HG02840 (cell line): Measurements from ENCODE around the gene TTLL3.
"Not testable (repeated sequence)": the region's sequence is repeated elsewhere in the genome, so short reads cannot be mapped to it uniquely, and the experiment has no call there.

Experiments used
- ATAC-seq: cut with Tn5 transposase; IDR thresholded peaks from one replicate; pipeline ENCODE4 v1.9.1; 2021; ENCODE audit warnings: mild to moderate bottlenecking, moderate library complexity, moderate number of reproducible peaks; ENCODE audit not compliant: unreplicated experiment, low FRiP score

Gene TTLL3

DNA sequence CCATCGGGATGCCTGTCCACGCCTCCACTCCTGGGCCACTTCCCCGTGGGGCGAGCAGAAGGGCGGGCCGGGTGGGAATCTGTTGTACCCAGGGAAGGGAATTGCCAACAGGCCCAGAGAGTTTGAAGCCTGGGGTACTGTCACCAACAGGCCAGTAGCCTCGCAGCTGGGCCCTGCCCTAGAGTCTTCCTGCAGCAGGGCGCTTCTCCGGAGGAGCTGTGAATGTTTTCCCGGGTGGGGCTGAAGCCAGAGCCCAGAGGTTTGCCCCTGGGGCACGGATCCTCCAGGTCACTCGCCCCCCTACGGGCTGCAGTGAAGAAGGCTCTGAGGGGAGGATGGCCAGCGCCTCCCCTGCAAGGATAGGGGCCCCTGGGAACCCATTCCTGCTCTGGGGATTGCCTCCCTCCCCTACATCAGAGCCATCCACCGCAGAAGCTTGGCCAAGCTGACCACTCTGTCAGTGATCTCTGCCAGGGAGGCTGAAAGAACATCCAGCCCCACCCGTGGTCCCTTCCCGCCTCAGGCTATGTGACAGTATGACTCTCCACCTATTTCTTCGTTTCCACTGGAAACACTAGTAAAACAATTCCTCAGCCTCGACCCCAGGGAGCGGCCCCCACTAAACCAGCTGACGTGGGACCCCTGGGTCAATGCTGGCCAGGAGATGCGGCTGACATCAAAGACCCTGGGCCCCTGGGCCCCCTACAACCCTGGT lies 53.2 kb downstream of the TTLL3 start:
- ATAC-seq: no peak

DNA sequence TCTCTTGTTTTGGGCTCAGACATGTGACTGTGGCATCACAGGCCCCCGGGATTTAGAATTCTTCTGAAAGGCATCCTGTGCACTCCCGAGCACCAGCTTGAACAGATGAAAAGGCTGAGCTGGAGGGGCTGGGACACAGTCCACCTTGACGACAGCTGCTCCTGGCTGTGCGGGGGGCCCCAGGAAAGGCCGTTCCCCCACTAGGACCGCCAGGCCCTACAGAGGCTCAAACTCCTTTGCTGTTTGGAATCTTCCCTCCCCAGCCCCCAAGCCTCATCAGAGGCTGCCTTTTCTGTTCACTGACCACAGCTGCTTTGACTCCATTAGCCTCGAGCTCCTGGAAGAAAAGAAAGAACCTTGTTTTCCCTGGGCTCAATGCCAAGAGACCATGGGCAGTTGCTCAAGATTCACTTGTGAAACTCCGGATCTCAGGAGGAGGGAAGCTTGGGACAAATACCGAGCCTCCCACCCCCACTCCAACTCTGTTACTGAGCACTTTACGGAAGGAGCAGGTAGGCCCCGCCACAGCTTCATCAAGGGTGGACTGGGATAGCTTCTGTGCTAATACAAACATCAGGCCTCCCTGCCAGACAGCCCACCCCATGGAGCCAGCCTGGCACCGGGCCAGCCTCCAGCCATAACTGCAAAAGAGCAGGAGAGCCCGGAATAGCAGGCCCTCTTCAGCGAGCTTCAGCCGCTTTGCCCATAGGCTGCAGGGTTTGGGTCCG lies 54.3 kb downstream of the TTLL3 start:
- ATAC-seq: no peak

GRCh38 chr3:9865125-9865637 lies 55.1 kb downstream of the TTLL3 start:
- not testable (repeated sequence) for ATAC-seq

- ATAC-seq: no peak
These were observed 56.6 kb downstream of the TTLL3 start for GRCh38 chr3:9866639-9867038.

DNA sequence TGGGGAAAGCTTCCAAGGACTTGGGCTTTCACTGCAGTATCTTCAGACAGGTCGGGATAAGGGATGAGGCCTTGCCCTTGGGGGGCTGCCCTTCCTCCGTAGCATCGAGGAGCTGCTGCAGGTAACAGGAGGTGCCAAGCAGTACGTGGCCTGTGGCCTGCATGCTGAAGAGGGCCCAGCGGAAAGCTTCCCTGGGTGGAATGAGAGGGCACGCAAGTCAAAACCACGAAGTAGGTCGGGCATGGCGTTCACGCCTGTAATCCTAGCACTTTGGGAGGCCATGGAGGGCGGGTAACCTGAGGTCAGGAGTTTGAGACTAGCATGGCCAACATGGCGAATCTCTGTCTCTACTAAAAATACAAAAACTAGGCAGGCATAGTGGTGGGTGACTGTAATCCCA lies 57.0 kb downstream of the TTLL3 start:
- ATAC-seq: no peak

GRCh38 chr3:9869955-9870354 lies 59.9 kb downstream of the TTLL3 start:
- ATAC-seq: no peak

DNA sequence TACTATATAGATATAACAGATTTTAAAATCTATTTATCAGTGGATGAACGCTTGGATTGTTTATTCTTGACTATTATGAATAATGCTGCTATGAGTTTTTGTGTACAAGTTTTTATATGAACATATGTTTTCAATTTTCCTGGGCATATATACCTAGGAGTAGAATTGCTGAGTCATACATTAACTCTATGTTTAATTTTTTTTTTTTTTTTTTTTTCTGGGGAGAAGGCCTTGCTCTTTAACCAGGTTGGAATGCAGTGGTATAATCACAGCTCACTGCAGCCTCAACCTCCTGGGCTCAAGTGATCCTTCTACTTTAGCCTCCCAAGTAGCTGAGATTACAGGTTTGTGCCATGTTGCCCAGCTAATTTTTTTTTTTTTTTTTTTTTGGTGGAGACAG lies 60.9 kb downstream of the TTLL3 start:
- no peak for ATAC-seq

DNA sequence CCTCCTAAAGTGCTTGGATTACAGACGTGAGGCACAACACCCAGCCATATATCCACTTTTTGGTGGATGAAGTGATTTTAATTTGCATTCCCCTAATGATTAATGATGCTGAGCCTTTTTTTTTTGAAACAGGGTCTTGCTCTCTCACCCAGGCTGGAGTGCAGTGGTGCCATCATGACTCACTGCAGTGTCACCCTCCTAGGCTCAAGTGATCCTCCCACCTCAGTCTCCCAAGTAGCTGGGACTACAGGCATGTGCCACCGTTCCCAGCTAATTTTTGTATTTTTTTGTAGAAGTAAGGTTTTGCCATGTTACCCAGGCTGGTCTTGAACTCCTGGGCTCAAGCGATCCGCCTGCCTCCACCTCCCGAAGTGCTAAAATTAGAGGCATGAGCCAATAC lies 62.0 kb downstream of the TTLL3 start:
- ATAC-seq: not testable (repeated sequence)

DNA sequence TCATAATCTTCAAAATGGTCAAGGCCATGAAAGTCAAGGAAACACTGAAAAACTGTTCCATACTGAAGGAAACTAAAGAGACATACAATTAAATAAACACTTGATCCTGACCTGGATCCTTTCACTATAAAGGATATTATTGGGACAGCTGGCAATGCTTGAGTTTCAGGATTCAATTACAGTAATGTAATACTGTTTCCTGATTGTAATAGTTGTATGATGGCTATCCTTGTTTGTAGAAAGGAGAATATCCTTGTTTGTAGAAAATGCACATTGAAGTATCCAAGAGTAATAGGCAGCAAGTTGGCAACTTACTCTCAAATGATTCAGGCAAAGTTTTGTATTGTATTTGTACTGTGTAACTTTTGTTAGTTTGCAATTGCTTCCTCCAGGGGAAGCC lies 65.4 kb downstream of the TTLL3 start:
- ATAC-seq: no peak

DNA sequence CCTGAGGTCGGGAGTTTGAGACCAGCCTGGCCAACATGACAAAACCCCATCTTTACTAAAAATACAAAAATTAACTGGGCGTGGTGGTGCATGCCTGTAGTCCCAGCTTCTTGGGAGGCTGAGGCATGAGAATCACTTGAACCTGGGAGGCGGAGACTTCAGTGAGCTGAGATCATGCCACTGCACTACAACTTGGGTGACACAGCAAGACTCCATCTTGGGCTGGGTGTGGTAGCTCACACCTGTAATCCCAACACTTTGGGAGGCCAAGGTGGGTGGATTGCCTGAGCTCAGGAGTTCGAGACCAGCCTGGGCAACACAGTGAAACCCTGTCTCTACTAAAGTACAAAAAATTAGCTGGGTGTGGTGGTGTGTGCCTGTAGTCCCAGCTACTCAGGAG lies 66.2 kb downstream of the TTLL3 start:
- ATAC-seq: not testable (repeated sequence)

DNA sequence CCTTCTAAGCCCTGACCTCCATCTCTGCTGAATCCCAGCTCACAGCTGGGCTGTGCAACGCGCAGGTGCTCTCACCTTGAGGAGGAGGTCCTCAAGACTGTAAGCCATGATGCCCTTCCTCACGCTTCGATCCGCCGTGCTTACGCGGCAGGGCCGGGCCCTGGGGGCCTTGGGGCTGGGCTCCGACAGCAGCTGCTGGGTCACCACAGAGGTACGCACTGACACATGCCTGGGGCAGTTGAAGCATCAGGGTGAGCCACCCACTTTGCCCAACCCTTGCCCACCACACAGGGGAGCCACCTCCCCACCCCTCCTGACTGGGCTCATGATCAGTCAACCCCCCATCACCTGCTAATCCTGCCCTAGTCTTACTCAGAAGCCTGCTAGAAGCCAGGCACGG lies 66.9 kb downstream of the TTLL3 start:
- ATAC-seq: no peak

DNA sequence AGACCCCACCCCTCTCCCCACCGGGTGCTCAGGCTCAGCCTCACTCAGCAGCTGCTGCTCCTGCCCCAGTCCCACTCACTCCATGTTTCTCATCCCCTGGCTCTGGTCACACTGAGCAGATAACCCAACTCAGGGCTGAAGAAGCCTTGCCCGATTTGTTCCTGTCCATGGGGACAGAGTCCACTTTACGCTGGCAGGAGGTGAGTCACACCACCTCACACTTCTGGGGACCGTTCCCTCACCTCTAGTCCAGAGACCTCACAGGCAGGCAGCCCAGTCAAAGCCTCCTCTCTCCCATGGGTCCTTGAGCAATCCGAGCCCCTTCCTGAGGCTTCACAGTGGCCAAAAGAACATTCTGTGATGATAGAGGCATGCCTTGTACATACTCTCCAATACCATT lies 68.6 kb downstream of the TTLL3 start:
- ATAC-seq: no peak

GRCh38 chr3:9879830-9880549 lies 69.9 kb downstream of the TTLL3 start, which contains the start of gene CIDEC:
CIDEC (minus strand) TSS chr3:9880253; CDS start chr3:9878486, 1,767 bp downstream.
- no peak for ATAC-seq

DNA sequence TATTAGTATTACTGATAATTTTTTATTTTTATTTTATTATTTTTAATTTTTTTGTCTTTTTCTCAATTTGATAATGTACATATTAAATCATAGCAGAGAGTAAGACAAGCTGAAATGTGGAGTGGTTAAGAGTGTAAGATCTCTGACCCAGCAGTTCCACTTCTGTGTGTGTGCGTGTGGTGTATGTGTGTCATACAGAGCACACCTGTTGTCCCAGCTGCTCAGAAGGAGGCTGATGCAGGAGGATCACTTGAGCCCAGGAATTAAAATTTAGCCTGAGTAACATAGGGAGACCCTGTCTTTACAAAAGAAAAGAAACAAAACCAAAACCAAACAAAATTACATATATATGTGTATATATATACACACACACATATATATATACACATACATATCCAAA lies 71.4 kb downstream of the TTLL3 start:
- ATAC-seq: no peak

GRCh38 chr3:9883706-9884554 lies 73.9 kb downstream of the TTLL3 start:
- no peak for ATAC-seq

DNA sequence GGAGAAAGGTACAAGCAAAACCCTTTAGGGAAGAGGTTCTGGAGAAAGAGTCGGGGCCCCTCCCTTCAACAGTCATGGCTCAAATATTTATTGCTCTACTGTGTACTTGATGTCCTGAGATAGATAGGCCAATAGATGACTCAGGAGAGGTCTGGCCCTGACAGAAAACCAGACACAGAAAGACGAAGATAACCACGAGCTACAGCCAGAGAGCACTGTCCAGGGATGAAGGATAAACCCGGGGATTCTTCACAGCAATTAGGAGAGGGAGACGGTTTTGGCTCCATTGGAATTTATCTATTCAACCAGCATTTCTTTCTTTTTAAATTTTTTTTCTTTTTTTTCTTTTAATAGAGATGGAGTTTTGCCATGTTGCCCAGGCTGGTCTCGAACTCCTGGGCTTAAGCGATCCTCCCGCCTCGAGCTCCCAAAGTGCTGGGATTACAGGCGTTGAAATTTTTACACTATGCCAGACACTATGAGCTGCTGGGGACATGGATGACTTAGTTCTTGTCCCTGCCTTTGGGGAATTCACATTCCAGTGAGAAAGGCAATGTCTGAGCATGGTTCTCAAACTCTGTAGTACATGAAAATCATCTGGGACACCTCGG lies 74.6 kb downstream of the TTLL3 start:
- ATAC-seq: no peak
